ENCODE data around the gene RFTN2.

DNA sequence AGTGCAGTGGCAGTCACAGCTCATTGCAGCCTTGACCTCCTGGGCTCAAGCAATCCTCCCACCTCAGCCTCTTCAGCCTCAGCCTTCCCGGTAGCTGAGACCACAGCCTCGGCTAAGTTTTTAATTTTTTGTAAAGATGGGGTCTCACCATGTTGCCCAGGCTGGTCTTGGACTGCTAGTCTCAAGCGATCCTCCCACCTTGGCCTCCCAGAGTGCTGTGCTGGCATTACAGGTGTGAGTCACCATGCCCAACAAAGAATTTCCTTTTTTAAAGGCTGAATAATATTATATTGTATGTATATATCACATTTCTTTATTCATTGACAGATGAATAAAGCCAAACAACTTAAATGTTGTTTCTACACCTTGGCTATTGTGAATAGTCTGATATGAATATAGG, 117.0 kb downstream of the RFTN2 start:
- TF ChIP-seq EZH2 (IDR thresholded peaks at IDR 0.05), result no peak
- no peak for TF ChIP-seq POLR2AphosphoS5 (IDR thresholded peaks at IDR 0.05; ENCODE audit: borderline replicate concordance, low read depth, low read length)
